ENCODE data around the gene CCL5.
A peak's percentile ranks its signal among the peaks of the same experiment; 100 is the strongest.
"Not testable (repeated sequence)": the region's sequence is repeated elsewhere in the genome, so short reads cannot be mapped to it uniquely, and the experiment has no call there.

CCL5 gene

GRCh38 chr17:35898283-35899070 lies 18.3 kb upstream of the CCL5 start:
- DNase-seq (ENCODE audit: low read depth in 2 of 2) = no peak

- not testable (repeated sequence) for DNase-seq (ENCODE audit: low read depth in 2 of 2)
These were observed 17.6 kb upstream of the CCL5 start for GRCh38 chr17:35897772-35898171.

GRCh38 chr17:35895636-35896587 lies 15.8 kb upstream of the CCL5 start:
- DNase-seq (ENCODE audit: low read depth in 2 of 2) = no peak

- DNase-seq (ENCODE audit: low read depth in 2 of 2) = no peak
These were observed 14.0 kb upstream of the CCL5 start for GRCh38 chr17:35894206-35894605.

GRCh38 chr17:35893751-35894150 lies 13.6 kb upstream of the CCL5 start:
- DNase-seq (ENCODE audit: low read depth in 2 of 2) = no peak

GRCh38 chr17:35892091-35893035 lies 12.2 kb upstream of the CCL5 start:
- peak in 1 of 2 donors; percentile 29 for DNase-seq (ENCODE audit: low read depth in 2 of 2)

- no peak for DNase-seq (ENCODE audit: low read depth in 2 of 2)
These were observed 11.1 kb upstream of the CCL5 start for GRCh38 chr17:35891269-35891668.

GRCh38 chr17:35890774-35891155 lies 10.6 kb upstream of the CCL5 start:
- DNase-seq (ENCODE audit: low read depth in 2 of 2) = no peak

- DNase-seq (ENCODE audit: low read depth in 2 of 2) = no peak
These were observed 9.9 kb upstream of the CCL5 start for GRCh38 chr17:35889818-35890773.

- no peak for DNase-seq (ENCODE audit: low read depth in 2 of 2)
These were observed 9.1 kb upstream of the CCL5 start for GRCh38 chr17:35889241-35889640.

- no peak for DNase-seq (ENCODE audit: low read depth in 2 of 2)
These were observed 1.8 kb downstream of the CCL5 start for GRCh38 chr17:35878361-35878760.

GRCh38 chr17:35877345-35878029 lies 2.7 kb downstream of the CCL5 start:
- no peak for DNase-seq (ENCODE audit: low read depth in 2 of 2)

GRCh38 chr17:35876534-35876933 lies 3.6 kb downstream of the CCL5 start:
- DNase-seq (ENCODE audit: low read depth in 2 of 2) = no peak

GRCh38 chr17:35875800-35876139 lies 4.4 kb downstream of the CCL5 start:
- DNase-seq (ENCODE audit: low read depth in 2 of 2) = no peak

- no peak for DNase-seq (ENCODE audit: low read depth in 2 of 2)
These were observed 4.9 kb downstream of the CCL5 start for GRCh38 chr17:35875072-35875799.

GRCh38 chr17:35872196-35872980 lies 7.8 kb downstream of the CCL5 start:
- DNase-seq (ENCODE audit: low read depth in 2 of 2) = no peak

- DNase-seq (ENCODE audit: low read depth in 2 of 2) = no peak
These were observed 9.0 kb downstream of the CCL5 start for GRCh38 chr17:35870906-35871819.
